Measurements from ENCODE around the gene PNO1. TPM values are rescaled to one million over a fixed set of nuclear protein-coding genes. Genes with fewer than 3 reads are reported as not detected.

Gene PNO1
- total and polyA plus RNA-seq, 2 donors, result 11.2 to 14.3 TPM

GRCh38 chr2:68225119-68225632 lies 67.5 kb downstream of the PNO1 start:
- 22% methylated on average over 2 of the region's 2 CpGs for WGBS
- H3K36me3 ChIP-seq (ENCODE audit: insufficient read depth), result no peaks in the 10 kb centered on the region
- no peak overlapping the region for H3K27ac ChIP-seq (ENCODE audit: low read depth)
- H3K4me1 ChIP-seq (ENCODE audit: insufficient read depth), result peaks cover 4% of the 10 kb centered on the region
- no peak overlapping the region for H3K4me3 ChIP-seq (ENCODE audit: low read depth, low read length)
- no peak for DNase-seq (ENCODE audit: extremely low spot score)

Other genes with a start within 250 kb of the PNO1 start
- gene C1D, start 94.9 kb upstream of the PNO1 start, total RNA-seq, result 42.6 TPM
- gene C1D, start 94.9 kb upstream of the PNO1 start, polyA plus RNA-seq, result 31.2 TPM
- gene PPP3R1, start 94.6 kb downstream of the PNO1 start, total RNA-seq, result 75.2 TPM
- gene PPP3R1, start 94.6 kb downstream of the PNO1 start, polyA plus RNA-seq, result 31.3 TPM
- 38.0 TPM for gene CNRIP1, start 162.1 kb downstream of the PNO1 start, total RNA-seq
- gene CNRIP1, start 162.1 kb downstream of the PNO1 start, polyA plus RNA-seq, result 41.5 TPM
- gene PLEK, start 207.4 kb downstream of the PNO1 start, total RNA-seq, result 12.4 TPM
- gene PLEK, start 207.4 kb downstream of the PNO1 start, polyA plus RNA-seq, result 4.7 TPM